ENCODE results near the gene EEF1AKMT4. TPM values are rescaled to one million over a fixed set of nuclear protein-coding genes. Genes with fewer than 3 reads are reported as not detected.

Gene EEF1AKMT4
- total and polyA plus RNA-seq, 10 of the 15 experiments (the other 5 are each of a cell fraction or from before 2014, with no cell fraction given), result 7.5 to 26.8 (median 18.3) TPM

- no peaks in the 10 kb centered on the region for H3K79me2 ChIP-seq (ENCODE audit: control insufficient read depth, insufficient read depth, low read length)
- no peaks in the 10 kb centered on the region for H3K9me3 ChIP-seq (replicated peaks; ENCODE audit: control insufficient read depth, insufficient read depth, low read length)
- no peaks in the 10 kb centered on the region for H3K27me3 ChIP-seq (replicated peaks in 1 of 2; ENCODE audit: control insufficient read depth in 2 of 2, insufficient read depth in 2 of 2, low read length in 1 of 2)
- DNase-seq (ENCODE audit: low read depth, low spot score) (no peak), ATAC-seq (no peak), FAIRE-seq (no peak)
- H4K20me1 ChIP-seq (ENCODE audit: control insufficient read depth, insufficient read depth), result no peaks in the 10 kb centered on the region
- no peak overlapping the region for H3K4me2 ChIP-seq (ENCODE audit: control insufficient read depth, insufficient read depth)
- ChIA-PET SMC1A (ENCODE audit: uncharacterized antibody, unreplicated experiment) (no interaction called here), POLR2A (no interaction called here), RAD21 (ENCODE audit: unreplicated experiment) (no interaction called here), CTCF (no interaction called here)
- in situ Hi-C loops (cut with MboI) (no loop called here), intact Hi-C loops (cut with micrococcal nuclease; ENCODE audit: unreplicated experiment) (no loop called here)
- H2AFZ ChIP-seq (ENCODE audit: control insufficient read depth, low read depth, low read length), result no peak overlapping the region
- peaks cover 20 to 24% of the 10 kb centered on the region in 2 experiments for H3K36me3 ChIP-seq (ENCODE audit: control insufficient read depth in 2 of 2, insufficient read depth in 2 of 2, low read length in 1 of 2)
- no peak for TF ChIP-seq CHD4 (IDR thresholded peaks at IDR 0.05)
- no peak for TF ChIP-seq FOXK2 (IDR thresholded peaks at IDR 0.05)
- TF ChIP-seq RUNX3 (IDR thresholded peaks at IDR 0.05; ENCODE audit: low read length), result no peak
- TF ChIP-seq NFXL1 (IDR thresholded peaks at IDR 0.05; ENCODE audit: borderline replicate concordance), result no peak
- no peak for TF ChIP-seq MYC (IDR thresholded peaks at IDR 0.05; ENCODE audit: insufficient read depth, insufficient read length, insufficient replicate concordance, low read length, severe bottlenecking)
- no peak for TF ChIP-seq ATF2 (IDR thresholded peaks at IDR 0.05; ENCODE audit: low read length)
- no peak for TF ChIP-seq SUZ12 (IDR thresholded peaks at IDR 0.05; ENCODE audit: unreplicated experiment)
- TF ChIP-seq, protein P1, sequence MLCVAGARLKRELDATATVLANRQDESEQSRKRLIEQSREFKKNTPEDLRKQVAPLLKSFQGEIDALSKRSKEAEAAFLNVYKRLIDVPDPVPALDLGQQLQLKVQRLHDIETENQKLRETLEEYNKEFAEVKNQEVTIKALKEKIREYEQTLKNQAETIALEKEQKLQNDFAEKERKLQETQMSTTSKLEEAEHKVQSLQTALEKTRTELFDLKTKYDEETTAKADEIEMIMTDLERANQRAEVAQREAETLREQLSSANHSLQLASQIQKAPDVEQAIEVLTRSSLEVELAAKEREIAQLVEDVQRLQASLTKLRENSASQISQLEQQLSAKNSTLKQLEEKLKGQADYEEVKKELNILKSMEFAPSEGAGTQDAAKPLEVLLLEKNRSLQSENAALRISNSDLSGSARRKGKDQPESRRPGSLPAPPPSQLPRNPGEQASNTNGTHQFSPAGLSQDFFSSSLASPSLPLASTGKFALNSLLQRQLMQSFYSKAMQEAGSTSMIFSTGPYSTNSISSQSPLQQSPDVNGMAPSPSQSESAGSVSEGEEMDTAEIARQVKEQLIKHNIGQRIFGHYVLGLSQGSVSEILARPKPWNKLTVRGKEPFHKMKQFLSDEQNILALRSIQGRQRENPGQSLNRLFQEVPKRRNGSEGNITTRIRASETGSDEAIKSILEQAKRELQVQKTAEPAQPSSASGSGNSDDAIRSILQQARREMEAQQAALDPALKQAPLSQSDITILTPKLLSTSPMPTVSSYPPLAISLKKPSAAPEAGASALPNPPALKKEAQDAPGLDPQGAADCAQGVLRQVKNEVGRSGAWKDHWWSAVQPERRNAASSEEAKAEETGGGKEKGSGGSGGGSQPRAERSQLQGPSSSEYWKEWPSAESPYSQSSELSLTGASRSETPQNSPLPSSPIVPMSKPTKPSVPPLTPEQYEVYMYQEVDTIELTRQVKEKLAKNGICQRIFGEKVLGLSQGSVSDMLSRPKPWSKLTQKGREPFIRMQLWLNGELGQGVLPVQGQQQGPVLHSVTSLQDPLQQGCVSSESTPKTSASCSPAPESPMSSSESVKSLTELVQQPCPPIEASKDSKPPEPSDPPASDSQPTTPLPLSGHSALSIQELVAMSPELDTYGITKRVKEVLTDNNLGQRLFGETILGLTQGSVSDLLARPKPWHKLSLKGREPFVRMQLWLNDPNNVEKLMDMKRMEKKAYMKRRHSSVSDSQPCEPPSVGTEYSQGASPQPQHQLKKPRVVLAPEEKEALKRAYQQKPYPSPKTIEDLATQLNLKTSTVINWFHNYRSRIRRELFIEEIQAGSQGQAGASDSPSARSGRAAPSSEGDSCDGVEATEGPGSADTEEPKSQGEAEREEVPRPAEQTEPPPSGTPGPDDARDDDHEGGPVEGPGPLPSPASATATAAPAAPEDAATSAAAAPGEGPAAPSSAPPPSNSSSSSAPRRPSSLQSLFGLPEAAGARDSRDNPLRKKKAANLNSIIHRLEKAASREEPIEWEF (IDR thresholded peaks at IDR 0.05; ENCODE audit: insufficient replicate concordance, low read depth, low read length), result no peak
- TF ChIP-seq CREM (IDR thresholded peaks at IDR 0.05; ENCODE audit: low read depth), result no peak
- no peak for TF ChIP-seq FOS (IDR thresholded peaks at IDR 0.05; ENCODE audit: borderline replicate concordance, extremely low read depth, insufficient read length)
- no peak for TF ChIP-seq RELA (IDR thresholded peaks at IDR 0.05; ENCODE audit: borderline replicate concordance, partially characterized antibody)
- no peak for TF ChIP-seq POU2F2 (IDR thresholded peaks at IDR 0.05; ENCODE audit: borderline replicate concordance, low read depth, low read length)
- TF ChIP-seq HDGF (IDR thresholded peaks at IDR 0.05), result no peak
- TF ChIP-seq NFYB (IDR thresholded peaks at IDR 0.05; ENCODE audit: insufficient read depth, low read depth, low read length), result no peak
- TF ChIP-seq BACH1 (IDR thresholded peaks at IDR 0.05; ENCODE audit: borderline replicate concordance), result no peak
- H3K4me3 ChIP-seq, result no peak overlapping the region
- 92% methylated on average over 9 of the region's 9 CpGs for WGBS (ENCODE audit: insufficient coverage, insufficient replicate concordance, low lambda C conversion rate, missing lambda C conversion rate)
- BruUV-seq (replicated peaks), result no TSS peak
- no peaks in the 10 kb centered on the region for H3K4me1 ChIP-seq (ENCODE audit: control insufficient read depth, insufficient read depth, low read length)
- H3K9ac ChIP-seq (ENCODE audit: control insufficient read depth, insufficient read depth, low read length), result no peak overlapping the region
- no peak overlapping the region for H3K27ac ChIP-seq (ENCODE audit: control insufficient read depth, insufficient read depth)
Observed at GRCh38 chr3:184307915-184308314, 58.4 kb downstream of the EEF1AKMT4 start.
